Smooth muscle cell (in vitro differentiated cells): Measurements from ENCODE around the gene MOB2. TPM values are rescaled to one million over a fixed set of nuclear protein-coding genes. Genes with fewer than 3 reads are reported as not detected.

Source experiments
- DNase-seq: peaks from one replicate; lab custom pipeline; 2025; ENCODE audit not compliant: unreplicated experiment; lab: John Stamatoyannopoulos, UW
- H2AFZ ChIP-seq: fragments of 200-600 bp; sonication (generic); 2 replicates; pipeline ENCODE4 v1.6.0; 2016; ENCODE audit warnings: antibody characterized with exemption, low read depth, mild to moderate bottlenecking
- H3F3A ChIP-seq: fragments of 200-600 bp; sonication (generic); 2 replicates; pipeline ENCODE4 v1.6.0; 2017; ENCODE audit warnings: antibody characterized with exemption, low read depth
- H3K27ac ChIP-seq: fragments of 200-600 bp; sonication (generic); 2 replicates; pipeline ENCODE4 v1.5.1; 2016; ENCODE audit warnings: low read depth, mild to moderate bottlenecking
- H3K27me3 ChIP-seq: fragments of 200-600 bp; sonication (generic); 2 replicates; pipeline ENCODE4 v1.6.1; 2016; ENCODE audit warnings: low read depth, mild to moderate bottlenecking
- H3K36me3 ChIP-seq: fragments of 200-600 bp; sonication (generic); 2 replicates; pipeline ENCODE4 v1.5.1; 2016; ENCODE audit warnings: low read depth
- H3K4me1 ChIP-seq: fragments of 200-600 bp; sonication (generic); 2 replicates; pipeline ENCODE4 v1.5.1; 2016; ENCODE audit warnings: low read depth
- H3K4me2 ChIP-seq: fragments of 200-600 bp; sonication (generic); 2 replicates; pipeline ENCODE4 v1.6.0; 2016; ENCODE audit warnings: mild to moderate bottlenecking
- H3K4me3 ChIP-seq: fragments of 200-600 bp; sonication (generic); 2 replicates; pipeline ENCODE4 v1.5.1; 2016; ENCODE audit warnings: mild to moderate bottlenecking
- H3K79me2 ChIP-seq: fragments of 200-600 bp; sonication (generic); 2 replicates; pipeline ENCODE4 v1.6.0; 2016; ENCODE audit warnings: low read depth, mild to moderate bottlenecking
- H3K9ac ChIP-seq: fragments of 200-600 bp; sonication (generic); 2 replicates; pipeline ENCODE4 v1.6.0; 2016; ENCODE audit warnings: low read depth
- H3K9me3 ChIP-seq: fragments of 200-600 bp; sonication (generic); replicated peaks from 2 replicates; pipeline ENCODE4 v1.5.1; 2016; ENCODE audit warnings: low read depth
- H4K20me1 ChIP-seq: fragments of 200-600 bp; sonication (generic); 2 replicates; pipeline ENCODE4 v1.6.0; 2016; ENCODE audit warnings: low read depth
- WGBS: methylation state at CpG from one replicate; pipeline ENCODE4 v1.1.7; 2016; ENCODE audit warnings: low lambda C conversion rate; 5-methylcytosine and 5-hydroxymethylcytosine counted together
- polyA plus RNA-seq: library from polyadenylated mRNA; unstranded; fragments of >200 nt; fragmentation: Nextera tagmentation; extraction: Ambion mirVana; gene quantifications from 2 replicates; pipeline ENCODE4 v1.2.1, GENCODE V29; 2016
- total RNA-seq: library from RNA; depleted of rRNA; stranded (reverse); fragments of >200 nt; gene quantifications from 2 replicates; pipeline ENCODE4 v1.2.3, GENCODE V29; 2014
- TF ChIP-seq, protein P1 (sequence below): fragments of 200-600 bp; sonication (generic); IDR thresholded peaks from 2 replicates; pipeline ENCODE4 v1.5.1; 2017; ENCODE audit warnings: borderline replicate concordance, mild to moderate bottlenecking, antibody characterized with exemption; ENCODE audit not compliant: insufficient read depth, poor library complexity, severe bottlenecking

Gene MOB2
- total and polyA plus RNA-seq, 2 experiments from 2014 or later = 2.5 to 24.0 TPM

DNA sequence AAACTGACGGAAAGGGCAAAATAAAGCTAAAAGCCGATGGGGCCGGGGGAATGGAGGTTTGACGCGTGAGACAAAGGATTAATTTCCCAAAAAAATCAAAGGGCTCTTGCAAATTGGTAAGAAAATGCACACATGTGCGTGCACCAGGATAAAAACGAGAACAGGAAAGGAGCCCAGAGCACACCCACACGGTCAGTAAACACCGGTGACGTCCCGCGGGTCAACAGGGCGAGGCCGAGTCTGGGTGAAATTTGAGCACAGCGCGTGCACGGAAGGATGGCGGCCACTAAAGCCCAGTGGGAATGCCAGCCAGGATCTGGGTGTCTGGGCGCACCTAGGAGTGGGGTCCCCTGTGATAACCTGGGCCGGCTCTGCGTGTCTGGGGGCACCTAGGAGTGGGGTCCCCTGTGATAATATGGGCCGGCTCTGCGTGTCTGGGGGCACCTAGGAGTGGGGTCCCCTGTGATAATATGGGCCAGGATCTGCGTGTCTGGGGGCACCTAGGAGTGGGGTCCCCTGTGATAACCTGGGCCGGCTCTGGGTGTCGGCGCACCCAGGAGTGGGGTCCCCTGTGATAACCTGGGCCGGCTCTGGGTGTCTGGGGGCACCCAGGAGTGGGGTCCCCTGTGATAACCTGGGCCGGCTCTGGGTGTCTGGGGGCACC, 52.5 kb downstream of the MOB2 start:
- no peaks in the 10 kb centered on the region for H3K27me3 ChIP-seq
- no peaks in the 10 kb centered on the region for H3K9me3 ChIP-seq
- H3K27ac ChIP-seq = no peak overlapping the region
- 95% methylated on average over 29 of the region's 29 CpGs for whole genome bisulfite sequencing
- no peak overlapping the region for H3K4me2 ChIP-seq
- no peak overlapping the region for H3K9ac ChIP-seq
- no peaks in the 10 kb centered on the region for H3F3A ChIP-seq
- H3K79me2 ChIP-seq = no peaks in the 10 kb centered on the region
- H3K4me3 ChIP-seq = no peak overlapping the region
- no peaks in the 10 kb centered on the region for H4K20me1 ChIP-seq
- TF ChIP-seq, protein P1, sequence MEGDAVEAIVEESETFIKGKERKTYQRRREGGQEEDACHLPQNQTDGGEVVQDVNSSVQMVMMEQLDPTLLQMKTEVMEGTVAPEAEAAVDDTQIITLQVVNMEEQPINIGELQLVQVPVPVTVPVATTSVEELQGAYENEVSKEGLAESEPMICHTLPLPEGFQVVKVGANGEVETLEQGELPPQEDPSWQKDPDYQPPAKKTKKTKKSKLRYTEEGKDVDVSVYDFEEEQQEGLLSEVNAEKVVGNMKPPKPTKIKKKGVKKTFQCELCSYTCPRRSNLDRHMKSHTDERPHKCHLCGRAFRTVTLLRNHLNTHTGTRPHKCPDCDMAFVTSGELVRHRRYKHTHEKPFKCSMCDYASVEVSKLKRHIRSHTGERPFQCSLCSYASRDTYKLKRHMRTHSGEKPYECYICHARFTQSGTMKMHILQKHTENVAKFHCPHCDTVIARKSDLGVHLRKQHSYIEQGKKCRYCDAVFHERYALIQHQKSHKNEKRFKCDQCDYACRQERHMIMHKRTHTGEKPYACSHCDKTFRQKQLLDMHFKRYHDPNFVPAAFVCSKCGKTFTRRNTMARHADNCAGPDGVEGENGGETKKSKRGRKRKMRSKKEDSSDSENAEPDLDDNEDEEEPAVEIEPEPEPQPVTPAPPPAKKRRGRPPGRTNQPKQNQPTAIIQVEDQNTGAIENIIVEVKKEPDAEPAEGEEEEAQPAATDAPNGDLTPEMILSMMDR = no peak
- no peak overlapping the region for H2AFZ ChIP-seq
- no peaks in the 10 kb centered on the region for H3K36me3 ChIP-seq
- DNase-seq = no peak
- peaks cover 9% of the 10 kb centered on the region for H3K4me1 ChIP-seq

DNA sequence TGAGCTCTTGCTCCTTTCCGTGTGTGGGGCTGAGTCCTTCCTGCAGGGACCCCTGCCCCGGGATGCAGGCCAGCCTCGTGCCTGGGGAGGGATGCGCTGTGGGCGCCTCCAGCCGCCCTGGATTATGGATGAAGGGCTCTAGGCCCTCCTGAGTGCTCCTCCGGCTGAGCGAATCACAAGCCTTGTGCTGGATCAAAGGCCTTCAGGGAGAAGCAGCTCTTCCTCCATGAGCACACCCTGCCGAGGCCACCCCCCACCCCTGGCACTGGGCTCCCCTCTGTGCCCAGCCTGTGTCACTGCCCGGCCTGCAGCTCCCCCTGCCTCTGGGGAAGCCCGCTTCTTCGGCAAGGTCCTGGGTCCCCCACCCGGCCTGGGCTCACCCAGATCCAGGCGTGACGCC, 53.0 kb downstream of the MOB2 start:
- no peak overlapping the region for H3K9ac ChIP-seq
- TF ChIP-seq, protein P1 = no peak
- no peaks in the 10 kb centered on the region for H3K36me3 ChIP-seq
- H3K27ac ChIP-seq = no peak overlapping the region
- DNase-seq = no peak
- no peak overlapping the region for H3K4me2 ChIP-seq
- no peaks in the 10 kb centered on the region for H3K79me2 ChIP-seq
- no peaks in the 10 kb centered on the region for H4K20me1 ChIP-seq
- H3K27me3 ChIP-seq = no peaks in the 10 kb centered on the region
- 90% methylated on average over 15 of the region's 15 CpGs for WGBS
- no peaks in the 10 kb centered on the region for H3K9me3 ChIP-seq
- peaks cover 9% of the 10 kb centered on the region for H3K4me1 ChIP-seq
- no peaks in the 10 kb centered on the region for H3F3A ChIP-seq
- no peak overlapping the region for H3K4me3 ChIP-seq
- H2AFZ ChIP-seq = no peak overlapping the region

DNA sequence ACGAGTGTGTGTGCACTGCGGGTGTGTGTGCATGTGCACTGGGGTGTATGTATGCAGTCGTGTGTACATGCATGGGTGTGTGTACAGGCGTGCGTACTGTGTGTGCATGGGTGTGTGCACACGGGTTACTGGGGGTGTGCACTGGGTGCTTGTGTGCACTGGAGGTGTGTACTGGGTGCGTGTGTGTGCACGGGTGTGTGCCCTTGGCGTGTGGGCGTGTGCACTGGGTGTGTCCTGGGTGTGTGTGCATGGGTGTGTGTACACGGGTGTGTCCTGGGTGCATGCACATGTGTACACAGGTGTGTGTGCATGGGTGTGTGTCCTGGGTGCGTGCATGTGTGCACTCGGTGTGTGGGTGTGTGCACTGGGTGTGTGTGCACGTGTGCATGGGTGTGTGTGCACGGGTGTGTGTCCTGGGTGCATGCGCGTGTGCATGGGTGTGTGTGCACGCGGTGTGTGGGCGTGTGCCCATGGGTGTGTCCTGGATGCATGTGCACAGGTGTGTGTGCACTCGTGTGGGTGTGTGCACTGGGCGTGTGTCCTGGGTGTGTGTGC, 57.7 kb downstream of the MOB2 start:
- H2AFZ ChIP-seq = no peak overlapping the region
- no peak overlapping the region for H3K9ac ChIP-seq
- no peaks in the 10 kb centered on the region for H3K27me3 ChIP-seq
- no peak overlapping the region for H3K27ac ChIP-seq
- no peaks in the 10 kb centered on the region for H3F3A ChIP-seq
- no peaks in the 10 kb centered on the region for H4K20me1 ChIP-seq
- no peaks in the 10 kb centered on the region for H3K4me1 ChIP-seq
- no peaks in the 10 kb centered on the region for H3K36me3 ChIP-seq
- no peak overlapping the region for H3K4me3 ChIP-seq
- no peaks in the 10 kb centered on the region for H3K9me3 ChIP-seq
- no peak for DNase-seq
- 98% methylated on average over 22 of the region's 22 CpGs for WGBS
- TF ChIP-seq, protein P1 = no peak
- no peak overlapping the region for H3K4me2 ChIP-seq
- H3K79me2 ChIP-seq = no peaks in the 10 kb centered on the region

DNA sequence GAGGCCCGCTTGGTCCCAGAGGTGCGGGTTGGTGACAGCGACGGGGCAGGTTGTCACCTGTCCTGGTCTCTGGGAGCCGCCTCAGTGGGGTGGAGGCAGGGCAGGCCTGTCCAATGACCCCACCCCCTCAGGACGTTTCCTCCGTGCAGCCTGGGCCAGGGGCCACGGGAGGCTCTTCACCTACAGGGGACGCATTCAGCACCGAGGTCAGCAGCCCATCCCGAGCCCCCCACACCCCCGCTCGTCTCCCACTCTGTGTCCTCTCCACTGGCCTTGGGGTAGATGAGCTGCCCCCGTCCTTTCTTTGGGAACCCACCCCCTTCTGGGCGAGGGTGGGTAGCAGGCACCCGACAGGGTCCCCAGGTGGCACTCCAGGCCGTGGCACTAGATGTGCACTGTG, 61.1 kb downstream of the MOB2 start:
- Histone ChIP-seq H3K4me3 (no peak overlapping the region), H3K9me3 (no peaks in the 10 kb centered on the region), H3K4me2 (no peak overlapping the region), H3K4me1 (no peaks in the 10 kb centered on the region), H3K36me3 (no peaks in the 10 kb centered on the region), H2AFZ (no peak overlapping the region), H4K20me1 (no peaks in the 10 kb centered on the region), H3K27ac (no peak overlapping the region), H3K9ac (no peak overlapping the region), H3F3A (no peaks in the 10 kb centered on the region), H3K79me2 (no peaks in the 10 kb centered on the region), H3K27me3 (no peaks in the 10 kb centered on the region)
- no peak for DNase-seq
- TF ChIP-seq, protein P1 = no peak
- 89% methylated on average over 14 of the region's 17 CpGs for WGBS
